Neuronal stem cell (in vitro differentiated cells): Measurements from ENCODE around the gene GPX8. TPM values are rescaled to one million over a fixed set of nuclear protein-coding genes. Genes with fewer than 3 reads are reported as not detected.
A peak's percentile ranks its signal among the peaks of the same experiment; 100 is the strongest.

ENCODE experiments used
- DNase-seq: peaks from one replicate; pipeline ENCODE4 v3.0.0-alpha.2; 2013; ENCODE audit warnings: low spot score
- H2AFZ ChIP-seq: one replicate; pipeline ENCODE4 v1.6.1; 2013; ENCODE audit warnings: mild to moderate bottlenecking, low read length, inconsistent platforms
- H2AK5ac ChIP-seq: 2 replicates; pipeline ENCODE4 v1.6.1; 2013; ENCODE audit warnings: low read depth, mild to moderate bottlenecking, inconsistent platforms, low read length, moderate library complexity, mixed read lengths
- H2BK120ac ChIP-seq: 2 replicates; pipeline ENCODE4 v1.6.1; 2013; ENCODE audit warnings: low read depth, mild to moderate bottlenecking, inconsistent platforms, low read length, moderate library complexity, mixed read lengths
- H2BK12ac ChIP-seq: one replicate; pipeline ENCODE4 v1.6.1; 2013; ENCODE audit warnings: low read length, inconsistent platforms
- H2BK15ac ChIP-seq: 2 replicates; pipeline ENCODE4 v1.6.1; 2013; ENCODE audit warnings: mild to moderate bottlenecking, low read length, inconsistent platforms, mixed read lengths
- H2BK5ac ChIP-seq: one replicate; pipeline ENCODE4 v1.6.1; 2013; ENCODE audit warnings: inconsistent platforms, mild to moderate bottlenecking, low read length, moderate library complexity
- H3K14ac ChIP-seq: one replicate; pipeline ENCODE4 v1.6.1; 2013; ENCODE audit warnings: low read length, inconsistent platforms
- H3K18ac ChIP-seq: 2 replicates; pipeline ENCODE4 v1.6.1; 2013; ENCODE audit warnings: low read length, inconsistent platforms
- H3K23ac ChIP-seq: 2 replicates; pipeline ENCODE4 v1.6.1; 2013; ENCODE audit warnings: low read depth, mild to moderate bottlenecking, mixed read lengths, low read length, inconsistent platforms; ENCODE audit not compliant: poor library complexity
- H3K27ac ChIP-seq: replicated peaks from 3 replicates; pipeline ENCODE4 v1.5.1; 2013; ENCODE audit warnings: low read length, inconsistent platforms
- H3K27me3 ChIP-seq, 3 experiments: 2 replicates each; pipeline ENCODE4 v1.6.1; 2013; ENCODE audit warnings: low read length in 3 of 3, mild to moderate bottlenecking in 2 of 3, inconsistent platforms in 1 of 3, low read depth in 1 of 3, mixed read lengths in 1 of 3, moderate library complexity in 1 of 3; ENCODE audit not compliant: control insufficient read depth in 3 of 3, insufficient read depth in 3 of 3
- H3K36me3 ChIP-seq, 2 donors: replicated peaks in 1 of 2; 2 replicates each; pipeline ENCODE4 v1.6.1; 2013; ENCODE audit warnings: low read length in 2 of 2; ENCODE audit not compliant: control insufficient read depth in 2 of 2, insufficient read depth in 2 of 2
- H3K4ac ChIP-seq: 2 replicates; pipeline ENCODE4 v1.6.1; 2013; ENCODE audit warnings: inconsistent platforms, mild to moderate bottlenecking, low read length, moderate library complexity
- H3K4me1 ChIP-seq, 2 donors: 1 replicate in 1 of 2; 2 replicates in 1 of 2; pipeline ENCODE4 v1.6.1; 2013; ENCODE audit warnings: low read length in 2 of 2, low read depth in 1 of 2; ENCODE audit not compliant: control insufficient read depth in 2 of 2, insufficient read depth in 1 of 2
- H3K4me2 ChIP-seq: one replicate; pipeline ENCODE4 v1.6.1; 2013; ENCODE audit warnings: mild to moderate bottlenecking, low read length, inconsistent platforms; ENCODE audit not compliant: insufficient read depth, poor library complexity, severe bottlenecking
- H3K4me3 ChIP-seq, 2 donors: 2 replicates each; pipeline ENCODE4 v1.5.1; 2013; ENCODE audit warnings: low read length in 2 of 2, mild to moderate bottlenecking in 2 of 2, inconsistent platforms in 1 of 2, moderate library complexity in 1 of 2
- H3K79me1 ChIP-seq: one replicate; pipeline ENCODE4 v1.6.1; 2013; ENCODE audit warnings: low read depth, mild to moderate bottlenecking, inconsistent platforms, low read length, moderate library complexity
- H3K9ac ChIP-seq: one replicate; pipeline ENCODE4 v1.6.1; 2013; ENCODE audit warnings: mild to moderate bottlenecking, low read depth, low read length, inconsistent platforms; ENCODE audit not compliant: poor library complexity
- H3K9me3 ChIP-seq, 2 donors: replicated peaks in 1 of 2; 2 replicates each; pipeline versions ENCODE3 to v1.6.1; 2013; ENCODE audit warnings: low read length in 2 of 2, mild to moderate bottlenecking in 2 of 2, inconsistent platforms in 1 of 2, low read depth in 1 of 2, mixed read lengths in 1 of 2, moderate library complexity in 1 of 2; ENCODE audit not compliant: control insufficient read depth in 2 of 2, insufficient read depth in 1 of 2
- H4K8ac ChIP-seq: one replicate; pipeline ENCODE4 v1.6.1; 2013; ENCODE audit warnings: low read depth, mild to moderate bottlenecking, inconsistent platforms, low read length, moderate library complexity
- H4K91ac ChIP-seq: one replicate; pipeline ENCODE4 v1.6.1; 2013; ENCODE audit warnings: low read length, low read depth, mild to moderate bottlenecking, inconsistent platforms; ENCODE audit not compliant: poor library complexity
- WGBS, 2 donors: extraction: QIAGEN DNeasy Blood & Tissue Kit; methylation state at CpG; one replicate each; pipeline ENCODE4 v1.1.7; 2013; ENCODE audit warnings: missing lambda C conversion rate in 2 of 2, mixed read lengths in 1 of 2; ENCODE audit not compliant: insufficient read length in 2 of 2, insufficient replicate concordance in 1 of 2; ENCODE audit errors: extremely low coverage in 2 of 2; 5-methylcytosine and 5-hydroxymethylcytosine counted together
- polyA plus RNA-seq, 2 experiments: library from polyadenylated mRNA; stranded (reverse); fragments of 200-250 nt; gene quantifications; one replicate each; pipeline ENCODE4 v1.2.3, GENCODE V29; 2013

GPX8 gene, protein sequence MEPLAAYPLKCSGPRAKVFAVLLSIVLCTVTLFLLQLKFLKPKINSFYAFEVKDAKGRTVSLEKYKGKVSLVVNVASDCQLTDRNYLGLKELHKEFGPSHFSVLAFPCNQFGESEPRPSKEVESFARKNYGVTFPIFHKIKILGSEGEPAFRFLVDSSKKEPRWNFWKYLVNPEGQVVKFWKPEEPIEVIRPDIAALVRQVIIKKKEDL
- polyA plus RNA-seq (2013, experiment 1 of 2) = 64.0 TPM
- 65.0 TPM for polyA plus RNA-seq (2013, experiment 2 of 2)

GRCh38 chr5:55159763-55160492 is at the start of gene GPX8:
Gene GPX8, plus strand, starts transcription at chr5:55160171. Its CDS starts 22 bp downstream, at chr5:55160193.
- Histone ChIP-seq H4K91ac (no peak within 1 kb of the TSS), H2BK5ac (no peak within 1 kb of the TSS), H2BK120ac (no peak within 1 kb of the TSS), H2AK5ac (no peak within 1 kb of the TSS), H2BK15ac (no peak within 1 kb of the TSS), H3K9me3 (peaks cover 0 to 3% of the 10 kb centered on the region in 2 donors), H3K18ac (no peak within 1 kb of the TSS), H3K4me2 (peak within 1 kb of the TSS; percentile 34), H4K8ac (no peak within 1 kb of the TSS), H3K14ac (no peak within 1 kb of the TSS), H3K4ac (no peak within 1 kb of the TSS), H3K79me1 (no peaks in the 10 kb centered on the region), H3K9ac (no peak within 1 kb of the TSS), H2BK12ac (no peak within 1 kb of the TSS), H3K27ac (peak within 1 kb of the TSS; percentile 34), H3K36me3 (peaks cover 1 to 35% of the 10 kb centered on the region in 2 donors), H2AFZ (peak within 1 kb of the TSS; percentile 72), H3K4me3 (peak within 1 kb of the TSS; percentile 56 to 79), H3K27me3 (peaks cover 0 to 18% (median 0%) of the 10 kb centered on the region in 3 experiments), H3K23ac (no peak within 1 kb of the TSS), H3K4me1 (peaks cover 0 to 2% of the 10 kb centered on the region in 2 donors)
- no CpG with 5 or more reads among the region's 10 CpGs for WGBS, 2 donors
- peak; percentile 69 for DNase-seq

- Histone ChIP-seq H3K9ac (no peak overlapping the region), H4K91ac (no peak overlapping the region), H2AFZ (no peak overlapping the region), H2BK12ac (no peak overlapping the region), H3K4me1 (peaks cover 0 to 5% of the 10 kb centered on the region in 2 donors), H3K4me2 (no peak overlapping the region), H3K14ac (no peak overlapping the region), H2AK5ac (no peak overlapping the region), H3K4ac (no peak overlapping the region), H3K9me3 (no peaks in the 10 kb centered on the region), H2BK15ac (no peak overlapping the region), H3K23ac (no peak overlapping the region), H2BK120ac (no peak overlapping the region), H3K27me3 (peaks cover 0 to 3% (median 0%) of the 10 kb centered on the region in 3 experiments), H3K27ac (no peak overlapping the region), H3K4me3 (no peak overlapping the region), H3K36me3 (no peaks in the 10 kb centered on the region), H3K18ac (no peak overlapping the region), H3K79me1 (no peaks in the 10 kb centered on the region), H4K8ac (no peak overlapping the region), H2BK5ac (no peak overlapping the region)
- WGBS, 2 donors = no CpG with 5 or more reads among the region's 2 CpGs
- no peak for DNase-seq
These were observed 49.8 kb upstream of the GPX8 start for GRCh38 chr5:55110217-55110616.

GRCh38 chr5:55113327-55113726 is 46.6 kb upstream of the GPX8 start:
- Histone ChIP-seq H4K8ac (no peak overlapping the region), H3K4ac (no peak overlapping the region), H3K4me1 (peaks cover 0 to 5% of the 10 kb centered on the region in 2 donors), H3K14ac (no peak overlapping the region), H3K27ac (no peak overlapping the region), H3K18ac (no peak overlapping the region), H3K4me3 (no peak overlapping the region), H3K9me3 (no peaks in the 10 kb centered on the region), H2BK120ac (no peak overlapping the region), H3K27me3 (peaks cover 0 to 3% (median 0%) of the 10 kb centered on the region in 3 experiments), H3K9ac (no peak overlapping the region), H3K36me3 (no peaks in the 10 kb centered on the region), H3K79me1 (no peaks in the 10 kb centered on the region), H3K23ac (no peak overlapping the region), H3K4me2 (no peak overlapping the region), H2BK15ac (no peak overlapping the region), H2BK12ac (no peak overlapping the region), H2AFZ (no peak overlapping the region), H2BK5ac (no peak overlapping the region), H4K91ac (no peak overlapping the region), H2AK5ac (no peak overlapping the region)
- DNase-seq = no peak

DNA sequence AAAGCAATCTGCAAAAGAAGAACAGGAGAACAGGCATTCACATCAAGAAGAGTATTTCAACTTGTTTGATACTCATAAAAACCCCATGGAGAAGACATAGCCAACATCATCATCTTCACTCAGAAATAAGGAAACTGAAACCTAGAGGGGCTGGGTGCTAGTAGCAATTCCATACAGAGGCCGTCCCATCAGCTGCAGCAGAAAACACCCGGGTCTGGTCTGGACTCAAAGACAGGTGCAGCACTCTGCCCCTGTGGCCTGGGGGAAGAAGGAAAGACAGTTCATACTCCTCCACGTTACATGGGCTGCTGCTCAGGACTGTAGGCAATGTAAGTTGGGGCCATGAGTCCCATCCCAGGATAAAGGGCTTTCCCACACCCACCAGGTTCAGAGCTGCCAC is 45.9 kb upstream of the GPX8 start:
- no peak overlapping the region for H3K4me3 ChIP-seq
- H3K9me3 ChIP-seq = no peaks in the 10 kb centered on the region
- no peak for DNase-seq
- no peak overlapping the region for H3K14ac ChIP-seq
- H2BK15ac ChIP-seq = no peak overlapping the region
- no peak overlapping the region for H2BK120ac ChIP-seq
- H2AFZ ChIP-seq = no peak overlapping the region
- H4K8ac ChIP-seq = no peak overlapping the region
- no peak overlapping the region for H2AK5ac ChIP-seq
- H3K79me1 ChIP-seq = no peaks in the 10 kb centered on the region
- no peak overlapping the region for H3K23ac ChIP-seq
- no peak overlapping the region for H3K4me2 ChIP-seq
- no peak overlapping the region for H2BK5ac ChIP-seq
- no peak overlapping the region for H3K27ac ChIP-seq
- no peaks in the 10 kb centered on the region for H3K36me3 ChIP-seq
- H3K4ac ChIP-seq = no peak overlapping the region
- H3K9ac ChIP-seq = no peak overlapping the region
- WGBS, 2 donors = no CpG with 5 or more reads among the region's 3 CpGs
- H3K27me3 ChIP-seq = peaks cover 0 to 3% (median 0%) of the 10 kb centered on the region in 3 experiments
- peak overlapping the region; percentile 76 for H3K18ac ChIP-seq
- no peak overlapping the region for H4K91ac ChIP-seq
- peaks cover 0 to 5% of the 10 kb centered on the region in 2 donors for H3K4me1 ChIP-seq
- no peak overlapping the region for H2BK12ac ChIP-seq
